Sigmoid colon (tissue), 3 donors: ENCODE results near the gene MDH1B.

ENCODE experiments used
- CTCF ChIP-seq, 4 experiments: fragments of 450-650 bp in 3 of 4; fragments of 200-600 bp in 1 of 4; IDR thresholded peaks; one replicate each; pipeline ENCODE4 v1.5.1; 2016 to 2019; ENCODE audit warnings: antibody characterized with exemption in 4 of 4, mild to moderate bottlenecking in 3 of 4, moderate library complexity in 2 of 4
- POLR2A ChIP-seq, 2 donors: fragments of 450-650 bp; IDR thresholded peaks; one replicate each; pipeline ENCODE4 v1.6.1; 2016; ENCODE audit warnings: antibody characterized with exemption in 2 of 2, mild to moderate bottlenecking in 2 of 2, moderate library complexity in 2 of 2

GRCh38 chr2:206701952-206702605 is 63.0 kb downstream of the MDH1B start:
- TF ChIP-seq CTCF (IDR thresholded peaks at IDR 0.05) (no peak), POLR2A (IDR thresholded peaks at IDR 0.05) (no peak)
